Measurements from ENCODE around the gene TNFAIP3. TPM values are rescaled to one million over a fixed set of nuclear protein-coding genes. Genes with fewer than 3 reads are reported as not detected.

The TNFAIP3 gene
- total RNA-seq, 1 donor from 2014 or later, result 68.9 TPM

- no peak for TF ChIP-seq CTCF (IDR thresholded peaks at IDR 0.05; ENCODE audit: unreplicated experiment)
- no peaks in the 10 kb centered on the region for H3K4me1 Mint-ChIP-seq
- no peak overlapping the region for H3K4me3 Mint-ChIP-seq
- DNase-seq (ENCODE audit: low spot score in 2 of 2, unreplicated experiment in 2 of 2), result no peak
- peaks cover 17% of the 10 kb centered on the region for H3K27me3 Mint-ChIP-seq (ENCODE audit: low read depth)
- no peak overlapping the region for H3K27ac Mint-ChIP-seq
- peaks cover 5% of the 10 kb centered on the region for H3K36me3 Mint-ChIP-seq
- H3K9me3 Mint-ChIP-seq, result peaks cover 23% of the 10 kb centered on the region
Measured at GRCh38 chr6:137910843-137911456, 43.9 kb downstream of the TNFAIP3 start.

GRCh38 chr6:137911675-137912191, 44.7 kb downstream of the TNFAIP3 start:
- no peak overlapping the region for H3K27ac Mint-ChIP-seq
- peaks cover 23% of the 10 kb centered on the region for H3K9me3 Mint-ChIP-seq
- H3K36me3 Mint-ChIP-seq, result peaks cover 5% of the 10 kb centered on the region
- no peak for TF ChIP-seq CTCF (IDR thresholded peaks at IDR 0.05; ENCODE audit: unreplicated experiment)
- no peak overlapping the region for H3K4me3 Mint-ChIP-seq
- no peaks in the 10 kb centered on the region for H3K4me1 Mint-ChIP-seq
- no peak for DNase-seq (ENCODE audit: low spot score in 2 of 2, unreplicated experiment in 2 of 2)
- peaks cover 17% of the 10 kb centered on the region for H3K27me3 Mint-ChIP-seq (ENCODE audit: low read depth)

- H3K27ac Mint-ChIP-seq, result no peak overlapping the region
- no peaks in the 10 kb centered on the region for H3K4me1 Mint-ChIP-seq
- peaks cover 17% of the 10 kb centered on the region for H3K27me3 Mint-ChIP-seq (ENCODE audit: low read depth)
- no peak overlapping the region for H3K4me3 Mint-ChIP-seq
- no peak for DNase-seq (ENCODE audit: low spot score in 2 of 2, unreplicated experiment in 2 of 2)
- peaks cover 29% of the 10 kb centered on the region for H3K9me3 Mint-ChIP-seq
- TF ChIP-seq CTCF (IDR thresholded peaks at IDR 0.05; ENCODE audit: unreplicated experiment), result no peak
- H3K36me3 Mint-ChIP-seq, result peaks cover 5% of the 10 kb centered on the region
Measured at GRCh38 chr6:137912813-137913212, 45.8 kb downstream of the TNFAIP3 start.

GRCh38 chr6:137913434-137913833, 46.4 kb downstream of the TNFAIP3 start:
- no peak overlapping the region for H3K27ac Mint-ChIP-seq

GRCh38 chr6:137913996-137914529, 47.0 kb downstream of the TNFAIP3 start:
- H3K27me3 Mint-ChIP-seq (ENCODE audit: low read depth), result peaks cover 15% of the 10 kb centered on the region
- H3K27ac Mint-ChIP-seq, result no peak overlapping the region
- H3K4me1 Mint-ChIP-seq, result peaks cover under 1% of the 10 kb centered on the region

More at GRCh38 chr6:137913434-137913833, 46.4 kb downstream of the TNFAIP3 start:
- Mint-ChIP-seq H3K27me3 (ENCODE audit: low read depth) (peaks cover 17% of the 10 kb centered on the region), H3K4me1 (no peaks in the 10 kb centered on the region), H3K4me3 (no peak overlapping the region), H3K36me3 (peaks cover 5% of the 10 kb centered on the region), H3K9me3 (peaks cover 32% of the 10 kb centered on the region)
- TF ChIP-seq CTCF (IDR thresholded peaks at IDR 0.05; ENCODE audit: unreplicated experiment), result no peak
- no peak for DNase-seq (ENCODE audit: low spot score in 2 of 2, unreplicated experiment in 2 of 2)

More at GRCh38 chr6:137913996-137914529, 47.0 kb downstream of the TNFAIP3 start:
- Mint-ChIP-seq H3K4me3 (no peak overlapping the region), H3K36me3 (peaks cover 5% of the 10 kb centered on the region), H3K9me3 (peaks cover 32% of the 10 kb centered on the region)
- no peak for DNase-seq (ENCODE audit: low spot score in 2 of 2, unreplicated experiment in 2 of 2)
- no peak for TF ChIP-seq CTCF (IDR thresholded peaks at IDR 0.05; ENCODE audit: unreplicated experiment)

Data from mesothelial cell of epicardium (in vitro differentiated cells).